CD4-positive, alpha-beta T cell treated with Interferon gamma for 1 hour (primary cell): Measurements from ENCODE around the gene STRN4.

Experiments
- DNase-seq: peaks from one replicate; pipeline ENCODE4 v3.0.0-alpha.2; 2020

Gene STRN4

DNA sequence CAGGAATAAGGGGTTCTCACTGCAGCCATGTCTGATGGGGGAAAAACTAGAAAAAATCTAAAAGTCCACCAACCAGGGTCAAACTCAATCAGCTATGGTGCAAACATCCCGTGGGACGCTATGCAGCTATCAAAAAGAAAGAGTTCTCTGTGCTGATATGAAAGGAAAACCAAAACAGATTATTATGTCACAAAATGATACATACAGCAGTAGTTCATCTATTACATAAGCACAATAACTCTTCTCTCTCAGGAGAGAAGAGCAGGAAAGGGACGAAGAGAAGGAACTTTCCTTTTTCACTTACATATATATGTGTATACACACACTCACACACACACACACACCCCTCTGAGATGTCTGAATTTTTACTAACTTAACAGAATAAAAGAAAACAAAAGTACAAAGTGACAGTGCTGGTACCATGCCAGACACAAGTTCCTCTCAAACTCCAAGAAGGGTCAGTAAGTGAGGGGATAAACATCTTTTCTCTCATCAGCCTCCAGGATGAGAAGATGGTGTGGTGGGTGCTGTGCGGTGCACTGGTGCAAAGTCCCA lies 3.2 kb downstream of the STRN4 start:
- no peak for DNase-seq

GRCh38 chr19:46741447-46741846 lies 4.8 kb downstream of the STRN4 start:
- no peak for DNase-seq

- no peak for DNase-seq
These were observed 6.9 kb downstream of the STRN4 start for GRCh38 chr19:46739290-46739771.

GRCh38 chr19:46737761-46738171 lies 8.5 kb downstream of the STRN4 start:
- no peak for DNase-seq

DNA sequence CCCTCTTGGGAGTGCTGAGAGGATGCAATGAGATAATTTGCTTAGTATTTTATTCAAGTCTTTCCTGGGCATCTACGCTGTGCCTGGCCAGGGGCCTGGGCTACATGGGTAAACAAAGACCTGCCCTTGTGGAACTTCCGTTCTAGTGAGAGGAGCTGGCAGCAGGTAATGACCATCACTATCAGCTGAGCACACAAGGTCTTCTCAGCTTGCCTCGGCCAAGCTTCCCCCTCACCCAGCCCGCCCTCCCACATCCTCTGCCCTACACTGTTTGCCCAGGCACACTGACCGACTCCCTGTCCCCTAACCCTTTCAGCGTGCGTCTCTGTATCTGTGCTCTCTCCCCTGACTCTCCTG lies 9.0 kb downstream of the STRN4 start:
- DNase-seq: no peak

- DNase-seq: no peak
These were observed 9.5 kb downstream of the STRN4 start for GRCh38 chr19:46736531-46737297.

DNA sequence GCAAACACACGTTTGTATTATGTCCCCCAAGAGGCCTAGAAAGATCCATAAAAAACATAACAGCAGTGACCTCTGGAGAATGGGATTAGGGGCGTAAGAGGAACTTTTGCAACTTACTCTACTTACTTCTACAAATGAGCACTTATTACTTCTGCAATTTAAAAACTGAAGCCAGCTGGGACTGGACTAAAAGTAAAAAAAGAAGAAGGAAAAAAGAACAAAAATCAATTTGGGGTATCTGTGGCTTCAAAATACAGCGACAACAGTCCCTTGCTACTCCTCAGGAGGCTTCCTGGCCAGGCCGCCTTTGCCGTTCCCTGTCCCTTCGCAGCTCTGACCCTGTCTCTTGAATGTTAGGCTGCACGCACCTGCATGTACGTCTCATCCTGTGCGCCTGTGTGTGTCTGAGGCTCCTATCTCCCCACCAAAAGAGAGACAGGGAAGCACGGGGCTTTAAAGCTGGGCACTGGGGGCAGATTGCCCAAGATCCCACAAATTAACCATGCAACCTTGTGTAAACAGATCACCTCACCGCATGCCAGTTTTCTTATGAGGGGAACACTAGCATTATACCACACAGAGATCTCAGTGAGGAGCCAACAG lies 12.5 kb downstream of the STRN4 start:
- no peak for DNase-seq

DNA sequence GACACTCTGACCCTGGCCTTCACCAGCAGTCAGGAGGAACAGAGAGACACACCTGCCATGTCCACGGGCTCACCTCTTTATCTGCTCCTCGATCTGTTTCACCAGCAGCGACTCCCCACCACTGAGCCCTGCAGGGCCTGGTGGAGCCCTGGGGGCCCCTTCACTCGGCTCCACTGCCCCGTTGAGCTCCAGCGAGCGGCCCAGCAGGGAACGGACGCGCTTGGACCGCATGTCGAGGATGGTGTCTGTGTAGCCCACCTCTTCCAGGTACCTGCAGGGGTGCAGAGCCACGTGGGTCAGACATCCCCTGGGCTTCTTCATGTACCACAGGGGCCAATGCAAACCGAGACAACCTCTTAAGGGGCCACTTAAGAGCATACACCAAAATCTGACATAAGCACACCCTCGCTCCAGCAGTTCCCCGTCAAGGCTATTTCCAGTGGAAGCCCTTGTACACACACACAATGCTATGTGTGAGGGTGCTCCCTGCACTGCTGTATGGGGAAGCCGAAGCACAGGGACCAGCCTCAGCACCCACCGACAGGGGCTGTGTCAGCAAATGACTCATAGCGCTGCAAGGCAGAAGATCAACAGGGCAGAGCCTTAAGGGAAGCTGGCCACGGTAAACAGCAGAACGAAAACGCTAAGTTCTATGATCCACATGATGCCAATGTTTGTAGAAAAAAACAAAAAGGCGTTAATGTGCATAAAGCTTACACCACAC lies 13.1 kb downstream of the STRN4 start:
- peak; percentile 66 for DNase-seq

DNA sequence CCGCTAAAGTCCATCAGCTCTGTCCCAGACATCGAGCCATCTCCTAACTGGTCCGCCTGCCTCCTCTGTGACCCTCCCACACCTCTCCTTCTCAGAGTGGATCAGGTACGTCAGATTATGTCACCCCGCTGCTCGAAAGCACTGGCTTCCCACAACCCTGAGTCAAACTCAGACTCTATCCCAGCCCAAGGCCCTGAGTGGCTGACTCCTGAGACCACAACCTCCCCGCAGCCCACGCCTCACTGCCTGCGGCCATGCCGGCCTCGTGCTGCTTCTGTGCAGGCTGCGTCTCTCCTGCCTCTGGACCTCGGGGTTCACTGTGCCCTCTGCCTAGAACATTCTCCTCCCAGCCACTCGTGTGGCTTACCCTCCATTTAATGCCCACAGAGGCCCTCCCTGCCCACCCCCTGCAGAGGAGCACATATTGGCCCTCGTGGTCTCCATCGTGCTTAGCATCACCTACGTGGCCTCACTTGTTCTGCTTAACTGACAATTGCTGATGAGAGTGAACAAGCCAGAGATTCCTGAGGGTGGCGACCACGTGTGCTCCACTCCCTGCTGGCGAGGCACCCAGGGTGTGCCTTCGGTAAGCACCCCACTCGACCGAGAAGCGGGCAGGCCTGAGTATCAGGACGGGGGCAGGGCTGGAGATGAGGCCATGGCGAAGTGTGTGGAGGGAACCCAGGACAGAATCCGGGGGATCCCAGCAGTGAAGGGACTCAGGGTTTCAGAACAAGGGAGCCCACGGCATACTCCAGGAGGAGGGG lies 13.9 kb downstream of the STRN4 start:
- no peak for DNase-seq

DNA sequence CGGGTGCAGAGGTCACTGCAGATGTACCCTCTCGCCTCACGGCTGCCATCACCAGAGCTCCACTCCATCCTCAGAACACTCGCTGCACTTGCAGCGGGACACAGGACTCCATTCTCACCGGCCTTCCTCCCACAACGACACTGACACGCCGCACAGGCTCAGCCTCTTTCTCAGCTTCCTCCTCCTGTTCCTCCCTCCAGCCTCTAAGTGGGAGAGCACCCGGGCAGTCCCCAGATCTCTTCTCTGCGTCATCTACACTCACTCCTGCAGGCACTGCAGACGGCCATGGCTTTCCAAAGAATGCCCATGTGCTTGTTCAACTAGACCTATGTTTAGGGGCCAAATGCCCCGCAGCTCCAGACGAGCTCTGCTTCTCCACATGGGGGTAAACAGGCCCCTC lies 14.7 kb downstream of the STRN4 start:
- peak; percentile 42 for DNase-seq

GRCh38 chr19:46731007-46731501 lies 15.2 kb downstream of the STRN4 start:
- peak; percentile 61 for DNase-seq

- no peak for DNase-seq
These were observed 15.7 kb downstream of the STRN4 start for GRCh38 chr19:46730595-46730994.

DNA sequence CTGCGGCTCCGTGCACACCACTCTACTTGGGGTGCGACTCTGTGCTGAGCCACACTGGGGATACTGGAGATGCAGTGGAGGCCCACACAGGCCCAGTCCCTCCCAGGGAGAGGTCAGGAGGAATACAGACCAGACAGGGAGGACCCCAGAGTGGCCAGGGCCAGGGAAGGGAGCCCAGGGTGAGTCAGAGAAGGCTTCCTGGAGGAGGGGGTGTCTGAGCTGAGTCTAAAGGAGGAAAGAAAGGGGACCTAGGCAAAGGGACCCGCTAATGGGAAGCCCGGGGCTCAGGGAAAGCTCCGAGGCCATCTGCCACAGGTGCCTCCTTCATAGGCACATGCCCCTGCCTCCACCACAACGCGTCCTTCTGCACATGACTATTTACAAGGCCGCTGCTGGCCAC lies 16.1 kb downstream of the STRN4 start:
- no peak for DNase-seq

GRCh38 chr19:46729696-46730095 lies 16.6 kb downstream of the STRN4 start:
- DNase-seq: no peak

- peak; percentile 78 for DNase-seq
These were observed 17.4 kb downstream of the STRN4 start for GRCh38 chr19:46728693-46729339.

DNA sequence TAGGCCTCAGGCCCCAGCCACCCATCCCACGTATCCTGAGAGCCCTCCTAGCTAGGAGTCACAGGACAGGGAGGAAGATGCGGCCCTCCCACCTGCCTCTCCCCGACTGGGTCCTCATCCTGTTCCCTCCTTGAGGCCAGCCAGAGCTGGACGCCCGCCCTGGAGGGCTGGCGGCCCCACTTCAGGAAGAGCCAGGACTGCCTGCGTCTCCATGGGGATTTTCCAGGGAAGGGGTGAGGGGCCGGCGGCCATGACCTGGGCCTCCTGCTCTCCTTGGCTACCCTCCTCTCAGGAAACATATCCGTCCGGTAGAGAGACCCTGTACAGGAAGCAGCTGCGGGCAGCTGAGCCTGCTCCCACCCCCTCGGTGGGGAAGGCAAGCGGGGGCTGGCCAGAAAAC lies 18.0 kb downstream of the STRN4 start:
- DNase-seq: no peak

DNA sequence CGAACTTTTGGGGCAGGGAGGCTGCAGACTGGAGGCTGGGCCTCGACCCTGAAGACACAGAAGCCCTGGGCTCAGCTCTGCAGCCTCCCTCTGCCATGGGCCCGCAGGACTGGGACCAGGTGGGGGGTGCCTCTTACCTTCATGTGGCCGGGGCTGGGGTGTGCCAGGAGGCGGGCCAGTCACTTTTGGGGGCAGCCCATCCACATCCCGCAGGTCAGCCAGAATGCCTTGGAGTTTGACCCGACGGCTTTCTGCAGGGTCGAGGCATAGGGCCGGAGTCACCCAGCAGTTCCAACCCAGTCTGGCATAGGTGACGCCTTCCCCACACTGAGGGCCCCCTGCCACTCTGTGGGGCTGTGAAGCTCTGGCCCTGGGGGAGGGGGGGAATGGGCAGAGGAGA lies 18.5 kb downstream of the STRN4 start:
- DNase-seq: no peak

GRCh38 chr19:46726971-46727501 lies 19.2 kb downstream of the STRN4 start:
- no peak for DNase-seq

- DNase-seq: no peak
These were observed 19.7 kb downstream of the STRN4 start for GRCh38 chr19:46726551-46726950.

GRCh38 chr19:46725859-46726393 lies 20.3 kb downstream of the STRN4 start:
- no peak for DNase-seq

GRCh38 chr19:46725036-46725820 lies 21.0 kb downstream of the STRN4 start:
- no peak for DNase-seq
